SW480 (cell line): ENCODE measurements around the gene PODN.
A peak's percentile ranks its signal among the peaks of the same experiment; 100 is the strongest.

Experiments
- DNase-seq: peaks from one replicate; pipeline ENCODE4 v3.0.0-alpha.2; 2016; ENCODE audit warnings: low spot score

Gene PODN

GRCh38 chr1:53090227-53091147, 28.5 kb downstream of the PODN start:
- no peak for DNase-seq

- DNase-seq, result no peak
Measured at GRCh38 chr1:53091841-53092645, 30.0 kb downstream of the PODN start.

GRCh38 chr1:53092659-53093450, 30.8 kb downstream of the PODN start:
- no peak for DNase-seq

GRCh38 chr1:53093451-53093754, 31.4 kb downstream of the PODN start:
- no peak for DNase-seq

- no peak for DNase-seq
Measured at GRCh38 chr1:53093778-53094532, 31.9 kb downstream of the PODN start.

- DNase-seq, result no peak
Measured at GRCh38 chr1:53094533-53094919, 32.5 kb downstream of the PODN start.

- DNase-seq, result no peak
Measured at GRCh38 chr1:53104289-53104913, 42.4 kb downstream of the PODN start.

GRCh38 chr1:53107090-53107489, 45.1 kb downstream of the PODN start:
- DNase-seq, result no peak

- no peak for DNase-seq
Measured at GRCh38 chr1:53107570-53108322, 45.7 kb downstream of the PODN start.

- no peak for DNase-seq
Measured at GRCh38 chr1:53108646-53109580, 46.9 kb downstream of the PODN start.

- DNase-seq, result no peak
Measured at GRCh38 chr1:53110370-53111072, 48.5 kb downstream of the PODN start.

GRCh38 chr1:53111073-53111556, 49.1 kb downstream of the PODN start:
- peak; percentile 53 for DNase-seq

- DNase-seq, result no peak
Measured at GRCh38 chr1:53111693-53112092, 49.7 kb downstream of the PODN start.

GRCh38 chr1:53112271-53112774, 50.3 kb downstream of the PODN start:
- DNase-seq, result no peak

- no peak for DNase-seq
Measured at GRCh38 chr1:53112861-53113260, 50.8 kb downstream of the PODN start.

- DNase-seq, result no peak
Measured at GRCh38 chr1:53114090-53114489, 52.1 kb downstream of the PODN start.

GRCh38 chr1:53114581-53115400, 52.8 kb downstream of the PODN start:
- DNase-seq, result no peak
